IPS-NIHi11 (cell line): ENCODE results near the gene SSNA1.

Source experiments
- DNase-seq: peaks from one replicate; pipeline ENCODE4 v3.0.0; 2012; ENCODE audit warnings: mixed read lengths, low spot score

Gene SSNA1

GRCh38 chr9:137184881-137185660 is 3.4 kb upstream of the SSNA1 start:
- DNase-seq: no peak

GRCh38 chr9:137185921-137186320 is 2.6 kb upstream of the SSNA1 start:
- no peak for DNase-seq

- DNase-seq: no peak
These were observed 2.1 kb upstream of the SSNA1 start for GRCh38 chr9:137186385-137186784.

GRCh38 chr9:137187386-137187785 is 1.1 kb upstream of the SSNA1 start:
- DNase-seq: no peak

- DNase-seq: no peak
These were observed 388 bp upstream of the SSNA1 start for GRCh38 chr9:137188086-137188489.

GRCh38 chr9:137189297-137190295 is 1.1 kb downstream of the SSNA1 start:
- no peak for DNase-seq

- no peak for DNase-seq
These were observed 1.9 kb downstream of the SSNA1 start for GRCh38 chr9:137190315-137190856.

- DNase-seq: no peak
These were observed 2.8 kb downstream of the SSNA1 start for GRCh38 chr9:137191245-137191644.

- no peak for DNase-seq
These were observed 3.4 kb downstream of the SSNA1 start for GRCh38 chr9:137191691-137192447.

GRCh38 chr9:137192448-137192780 is 3.9 kb downstream of the SSNA1 start:
- no peak for DNase-seq

GRCh38 chr9:137192859-137193258 is 4.4 kb downstream of the SSNA1 start:
- no peak for DNase-seq

- DNase-seq: no peak
These were observed 5.3 kb downstream of the SSNA1 start for GRCh38 chr9:137193771-137194170.

- no peak for DNase-seq
These were observed 5.9 kb downstream of the SSNA1 start for GRCh38 chr9:137194388-137194787.

GRCh38 chr9:137194909-137195308 is 6.4 kb downstream of the SSNA1 start:
- DNase-seq: no peak

GRCh38 chr9:137195525-137196220 is 7.2 kb downstream of the SSNA1 start:
- DNase-seq: no peak

GRCh38 chr9:137198051-137198901 is 9.8 kb downstream of the SSNA1 start:
- DNase-seq: no peak

GRCh38 chr9:137198902-137199283 is 10.4 kb downstream of the SSNA1 start:
- DNase-seq: no peak

- no peak for DNase-seq
These were observed 11.1 kb downstream of the SSNA1 start for GRCh38 chr9:137199411-137200121.

- peak; percentile 100 for DNase-seq
These were observed 12.1 kb downstream of the SSNA1 start, which contains the start of gene TPRN for GRCh38 chr9:137200311-137201204. TPRN (minus strand) TSS chr9:137200741; CDS start chr9:137200711, 30 bp downstream.
